ENCODE measurements around the gene SLC22A16.

SLC22A16 gene

DNA sequence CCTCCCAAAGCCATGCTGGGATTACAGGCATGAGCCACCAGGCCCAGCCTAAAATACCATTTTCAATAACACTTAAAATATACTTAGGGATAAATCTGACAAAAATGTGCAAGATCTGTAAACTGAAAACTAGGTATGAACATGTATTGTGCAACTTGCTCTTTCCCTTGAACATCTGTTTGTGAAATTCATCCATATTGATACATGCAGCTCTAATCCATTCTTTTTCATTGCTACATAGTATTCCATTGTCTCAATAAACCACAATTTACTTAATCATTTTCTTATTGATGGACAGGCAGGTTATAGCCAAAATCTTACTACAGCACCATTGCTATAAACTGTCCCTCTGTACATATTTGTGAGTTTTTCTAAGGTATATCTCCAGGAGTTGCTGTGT, 4.7 kb upstream of the SLC22A16 start:
- Histone ChIP-seq H3K4me3 (ENCODE audit: low read depth in 1 of 2, low read length in 1 of 2) (no peak overlapping the region), H3K27me3 (no peaks in the 10 kb centered on the region), H3K4me1 (ENCODE audit: control insufficient read depth in 1 of 2, insufficient read depth in 1 of 2, low read depth in 1 of 2, low read length in 1 of 2) (peaks cover 27 to 40% of the 10 kb centered on the region in 2 experiments), H3K9me3 (no peaks in the 10 kb centered on the region), H3K36me3 (no peaks in the 10 kb centered on the region), H3K27ac (no peak overlapping the region)
- TF ChIP-seq CTCF (IDR thresholded peaks at IDR 0.05): no peak

DNA sequence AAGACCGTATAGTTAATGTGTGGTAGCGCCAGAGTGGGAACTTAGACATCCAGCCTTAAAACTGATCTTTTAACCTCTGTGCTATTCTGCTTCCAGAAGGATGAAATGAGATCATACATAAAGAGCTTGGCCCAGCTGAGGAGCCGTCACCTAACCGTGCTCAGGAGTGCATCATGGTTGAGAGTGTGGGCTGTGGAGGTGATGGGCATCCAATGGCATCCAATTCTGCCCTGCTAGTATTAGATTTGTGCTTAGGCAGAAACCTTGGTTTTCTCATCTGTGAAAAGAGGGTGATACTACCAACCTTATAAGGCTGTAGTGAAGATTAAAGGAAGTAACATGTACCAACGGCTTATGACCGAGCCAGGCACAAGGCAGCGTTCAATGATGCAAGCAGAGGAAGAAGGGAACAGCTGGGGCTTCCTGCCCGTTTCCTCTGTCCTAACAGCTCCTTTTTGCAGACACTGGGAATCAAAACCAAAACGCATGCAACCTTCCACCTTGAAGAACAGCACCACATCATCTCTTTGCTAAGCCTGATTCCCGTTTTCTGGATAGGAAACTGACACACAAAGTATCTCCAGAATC, 1.3 kb downstream of the SLC22A16 start:
- Histone ChIP-seq H3K27me3 (no peaks in the 10 kb centered on the region), H3K4me1 (ENCODE audit: control insufficient read depth in 1 of 2, insufficient read depth in 1 of 2, low read depth in 1 of 2, low read length in 1 of 2) (peaks cover 28 to 34% of the 10 kb centered on the region in 2 experiments), H3K9me3 (no peaks in the 10 kb centered on the region), H3K27ac (peak overlapping the region; percentile 74), H3K4me3 (ENCODE audit: low read depth in 1 of 2, low read length in 1 of 2) (peak overlapping the region; percentile 53 to 63), H3K36me3 (no peaks in the 10 kb centered on the region)
- TF ChIP-seq CTCF (IDR thresholded peaks at IDR 0.05): no peak

GRCh38 chr6:110474500-110474899, 1.9 kb downstream of the SLC22A16 start:
- Histone ChIP-seq H3K9me3 (no peaks in the 10 kb centered on the region), H3K4me1 (ENCODE audit: control insufficient read depth in 1 of 2, insufficient read depth in 1 of 2, low read depth in 1 of 2, low read length in 1 of 2) (peaks cover 28 to 34% of the 10 kb centered on the region in 2 experiments), H3K36me3 (no peaks in the 10 kb centered on the region), H3K4me3 (ENCODE audit: low read depth in 1 of 2, low read length in 1 of 2) (no peak overlapping the region), H3K27me3 (no peaks in the 10 kb centered on the region), H3K27ac (peak overlapping the region; percentile 74)
- TF ChIP-seq CTCF (IDR thresholded peaks at IDR 0.05): no peak

DNA sequence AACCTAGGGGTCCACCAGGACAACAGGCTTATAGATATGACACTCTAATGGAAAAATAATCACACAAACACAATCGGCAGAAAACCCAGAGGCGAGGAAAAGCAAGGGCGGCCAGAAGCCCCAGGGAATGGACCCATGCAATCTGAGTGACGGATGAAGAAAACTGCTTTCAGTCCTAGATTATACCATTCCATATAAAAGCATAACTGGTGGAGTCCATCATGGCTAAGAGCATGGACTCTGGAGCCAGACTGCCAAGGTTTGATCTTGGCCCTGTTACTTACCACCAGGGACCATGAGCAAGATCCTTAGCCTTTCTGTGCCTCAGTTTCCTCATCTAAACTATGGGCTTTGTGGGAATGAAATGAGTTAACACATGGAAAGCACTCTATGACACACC, 3.7 kb downstream of the SLC22A16 start:
- H3K36me3 ChIP-seq: no peaks in the 10 kb centered on the region
- H3K4me1 ChIP-seq (ENCODE audit: control insufficient read depth in 1 of 2, insufficient read depth in 1 of 2, low read depth in 1 of 2, low read length in 1 of 2): peaks cover 28 to 34% of the 10 kb centered on the region in 2 experiments
- H3K27me3 ChIP-seq: no peaks in the 10 kb centered on the region
- H3K4me3 ChIP-seq (ENCODE audit: low read depth in 1 of 2, low read length in 1 of 2): no peak overlapping the region
- no peak for TF ChIP-seq CTCF (IDR thresholded peaks at IDR 0.05)
- H3K27ac ChIP-seq: no peak overlapping the region
- no peaks in the 10 kb centered on the region for H3K9me3 ChIP-seq

GRCh38 chr6:110471726-110472365, 4.6 kb downstream of the SLC22A16 start:
- Histone ChIP-seq H3K36me3 (no peaks in the 10 kb centered on the region), H3K4me3 (ENCODE audit: low read depth in 1 of 2, low read length in 1 of 2) (no peak overlapping the region), H3K4me1 (ENCODE audit: control insufficient read depth in 1 of 2, insufficient read depth in 1 of 2, low read depth in 1 of 2, low read length in 1 of 2) (peaks cover 25 to 32% of the 10 kb centered on the region in 2 experiments), H3K27me3 (no peaks in the 10 kb centered on the region), H3K9me3 (no peaks in the 10 kb centered on the region), H3K27ac (no peak overlapping the region)
- no peak for TF ChIP-seq CTCF (IDR thresholded peaks at IDR 0.05)

Data from neutrophil (primary cell).